ENCODE results near the gene PTPRN2.
"Not testable (repeated sequence)": the region's sequence is repeated elsewhere in the genome, so short reads cannot be mapped to it uniquely, and the experiment has no call there.

The PTPRN2 gene

GRCh38 chr7:158150234-158150633 is 437.4 kb downstream of the PTPRN2 start:
- FAIRE-seq (no peak), DNase-seq (ENCODE audit: insufficient read length, low spot score) (no peak)
- no peak for TF ChIP-seq CTCF (IDR thresholded peaks at IDR 0.05; ENCODE audit: insufficient read depth, missing control alignments)

GRCh38 chr7:158147431-158147830 is 440.2 kb downstream of the PTPRN2 start:
- not testable (repeated sequence) for FAIRE-seq; DNase-seq (ENCODE audit: insufficient read length, low spot score)

GRCh38 chr7:158145370-158145769 is 442.3 kb downstream of the PTPRN2 start:
- TF ChIP-seq CTCF (IDR thresholded peaks at IDR 0.05; ENCODE audit: insufficient read depth, missing control alignments) = no peak
- FAIRE-seq (no peak), DNase-seq (ENCODE audit: insufficient read length, low spot score) (no peak)

GRCh38 chr7:158143196-158144120 is 444.2 kb downstream of the PTPRN2 start:
- FAIRE-seq (no peak), DNase-seq (ENCODE audit: insufficient read length, low spot score) (no peak)
- TF ChIP-seq CTCF (IDR thresholded peaks at IDR 0.05; ENCODE audit: insufficient read depth, missing control alignments) = no peak

GRCh38 chr7:158142657-158143056 is 445.0 kb downstream of the PTPRN2 start:
- FAIRE-seq (no peak), DNase-seq (ENCODE audit: insufficient read length, low spot score) (no peak)
- TF ChIP-seq CTCF (IDR thresholded peaks at IDR 0.05; ENCODE audit: insufficient read depth, missing control alignments) = no peak

- TF ChIP-seq CTCF (IDR thresholded peaks at IDR 0.05; ENCODE audit: insufficient read depth, missing control alignments) = no peak
- no peak for FAIRE-seq
- no peak for DNase-seq (ENCODE audit: insufficient read length, low spot score)
These were observed 445.7 kb downstream of the PTPRN2 start for GRCh38 chr7:158141806-158142518.

GRCh38 chr7:158141221-158141582 is 446.4 kb downstream of the PTPRN2 start:
- no peak for TF ChIP-seq CTCF (IDR thresholded peaks at IDR 0.05; ENCODE audit: insufficient read depth, missing control alignments)
- FAIRE-seq = no peak
- DNase-seq (ENCODE audit: insufficient read length, low spot score) = no peak
